WERI-Rb-1 (cell line): Measurements from ENCODE around the gene UBR7.
"Not testable (repeated sequence)": the region's sequence is repeated elsewhere in the genome, so short reads cannot be mapped to it uniquely, and the experiment has no call there.

Source experiments
- DNase-seq: peaks from one replicate; pipeline ENCODE4 v3.0.0-alpha.2; 2020
- H3K27ac ChIP-seq: fragments of 250-450 bp; sonication (Bioruptor Pico); 2 replicates; pipeline ENCODE4 v1.5.1; 2020; ENCODE audit warnings: mild to moderate bottlenecking, moderate library complexity
- H3K27me3 ChIP-seq: fragments of 250-450 bp; sonication (Bioruptor Pico); 2 replicates; pipeline ENCODE4 v1.5.1; 2021; ENCODE audit warnings: mild to moderate bottlenecking, low read depth, moderate library complexity; ENCODE audit not compliant: insufficient read depth, severe bottlenecking
- H3K36me3 ChIP-seq: fragments of 250-450 bp; sonication (Bioruptor Pico); 2 replicates; pipeline ENCODE4 v1.5.1; 2020; ENCODE audit warnings: mild to moderate bottlenecking, moderate library complexity
- H3K4me3 ChIP-seq: 2 replicates; pipeline ENCODE4 v1.5.1; 2011; ENCODE audit warnings: low read depth, mild to moderate bottlenecking, control low read depth, low read length
- H3K9me3 ChIP-seq: fragments of 250-450 bp; sonication (Bioruptor Pico); 2 replicates; pipeline ENCODE4 v1.5.1; 2021; ENCODE audit warnings: mild to moderate bottlenecking, moderate library complexity; ENCODE audit not compliant: severe bottlenecking
- TF ChIP-seq, protein P1 (sequence below): IDR thresholded peaks from 2 replicates; pipeline ENCODE4 v1.5.1; 2011; ENCODE audit warnings: low read depth, mild to moderate bottlenecking, control low read depth, inconsistent platforms, low read length

The UBR7 gene, protein sequence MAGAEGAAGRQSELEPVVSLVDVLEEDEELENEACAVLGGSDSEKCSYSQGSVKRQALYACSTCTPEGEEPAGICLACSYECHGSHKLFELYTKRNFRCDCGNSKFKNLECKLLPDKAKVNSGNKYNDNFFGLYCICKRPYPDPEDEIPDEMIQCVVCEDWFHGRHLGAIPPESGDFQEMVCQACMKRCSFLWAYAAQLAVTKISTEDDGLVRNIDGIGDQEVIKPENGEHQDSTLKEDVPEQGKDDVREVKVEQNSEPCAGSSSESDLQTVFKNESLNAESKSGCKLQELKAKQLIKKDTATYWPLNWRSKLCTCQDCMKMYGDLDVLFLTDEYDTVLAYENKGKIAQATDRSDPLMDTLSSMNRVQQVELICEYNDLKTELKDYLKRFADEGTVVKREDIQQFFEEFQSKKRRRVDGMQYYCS

DNA sequence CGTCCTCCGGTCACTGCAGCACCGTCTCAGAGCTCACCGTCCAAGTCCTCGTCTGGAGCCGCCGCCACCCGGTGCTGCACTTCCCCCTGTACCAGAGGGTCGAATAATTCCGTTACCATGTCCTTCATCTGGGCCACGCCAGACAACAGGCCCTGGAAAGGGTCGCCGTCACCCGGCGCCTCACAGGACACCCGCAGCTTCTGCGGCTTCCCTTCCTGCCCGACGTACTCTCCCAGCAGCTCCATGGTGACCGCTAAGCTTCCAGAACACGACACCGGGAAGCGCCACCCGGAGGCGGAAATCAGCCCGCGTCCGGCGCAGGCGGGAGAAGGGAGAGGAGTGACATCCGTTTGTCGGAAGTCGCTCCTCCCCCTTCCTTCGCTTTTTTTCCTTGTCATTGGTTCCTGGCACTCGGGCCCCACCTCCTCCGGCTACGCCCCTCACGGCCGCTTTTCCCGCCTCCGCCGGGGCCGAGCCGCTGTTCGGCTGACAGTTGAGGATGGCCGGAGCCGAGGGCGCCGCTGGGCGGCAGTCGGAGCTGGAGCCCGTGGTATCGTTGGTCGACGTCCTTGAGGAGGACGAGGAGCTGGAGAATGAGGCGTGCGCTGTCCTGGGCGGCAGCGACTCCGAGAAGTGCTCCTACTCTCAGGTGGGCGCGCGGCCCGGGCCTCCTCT lies at the start of gene UBR7, which contains the start of gene GON7:
UBR7 (plus strand) TSS at position 464 of the 675 bp plus-strand sequence; CDS start at position 500, 36 bp downstream.
GON7 (minus strand) TSS at position 273 of the 675 bp plus-strand sequence; CDS start at position 245, 28 bp downstream.
- no peaks in the 10 kb centered on the region for H3K27me3 ChIP-seq
- no peaks in the 10 kb centered on the region for H3K9me3 ChIP-seq
- peak; percentile 97 for DNase-seq
- TF ChIP-seq, protein P1, sequence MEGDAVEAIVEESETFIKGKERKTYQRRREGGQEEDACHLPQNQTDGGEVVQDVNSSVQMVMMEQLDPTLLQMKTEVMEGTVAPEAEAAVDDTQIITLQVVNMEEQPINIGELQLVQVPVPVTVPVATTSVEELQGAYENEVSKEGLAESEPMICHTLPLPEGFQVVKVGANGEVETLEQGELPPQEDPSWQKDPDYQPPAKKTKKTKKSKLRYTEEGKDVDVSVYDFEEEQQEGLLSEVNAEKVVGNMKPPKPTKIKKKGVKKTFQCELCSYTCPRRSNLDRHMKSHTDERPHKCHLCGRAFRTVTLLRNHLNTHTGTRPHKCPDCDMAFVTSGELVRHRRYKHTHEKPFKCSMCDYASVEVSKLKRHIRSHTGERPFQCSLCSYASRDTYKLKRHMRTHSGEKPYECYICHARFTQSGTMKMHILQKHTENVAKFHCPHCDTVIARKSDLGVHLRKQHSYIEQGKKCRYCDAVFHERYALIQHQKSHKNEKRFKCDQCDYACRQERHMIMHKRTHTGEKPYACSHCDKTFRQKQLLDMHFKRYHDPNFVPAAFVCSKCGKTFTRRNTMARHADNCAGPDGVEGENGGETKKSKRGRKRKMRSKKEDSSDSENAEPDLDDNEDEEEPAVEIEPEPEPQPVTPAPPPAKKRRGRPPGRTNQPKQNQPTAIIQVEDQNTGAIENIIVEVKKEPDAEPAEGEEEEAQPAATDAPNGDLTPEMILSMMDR: peak; percentile 32; the same call in 1 of the 2 replicates
- H3K27ac ChIP-seq: peak within 1 kb of the TSS; percentile 92
- H3K36me3 ChIP-seq: peaks cover 32% of the 10 kb centered on the region
- peak within 1 kb of the TSS; percentile 94 for H3K4me3 ChIP-seq

DNA sequence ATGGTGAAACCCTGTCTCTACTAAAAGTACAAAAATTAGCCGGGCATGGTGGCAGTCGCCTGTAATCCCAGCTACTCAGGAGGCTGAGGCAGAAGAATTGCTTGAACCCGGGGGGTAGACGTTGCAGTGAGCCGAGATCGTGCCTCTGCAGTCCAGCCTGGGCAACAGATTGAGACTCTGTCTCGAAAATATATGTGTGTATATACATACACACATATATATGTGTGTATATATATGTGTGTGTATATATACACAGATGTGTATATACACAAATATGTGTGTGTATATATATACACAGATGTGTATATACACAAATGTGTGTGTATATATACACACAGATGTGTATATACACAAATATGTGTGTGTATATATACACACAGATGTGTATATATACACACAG lies 48.7 kb upstream of the UBR7 start:
- H3K4me3 ChIP-seq, H3K27ac ChIP-seq, H3K36me3 ChIP-seq, H3K27me3 ChIP-seq, DNase-seq, H3K9me3 ChIP-seq: not testable (repeated sequence)

DNA sequence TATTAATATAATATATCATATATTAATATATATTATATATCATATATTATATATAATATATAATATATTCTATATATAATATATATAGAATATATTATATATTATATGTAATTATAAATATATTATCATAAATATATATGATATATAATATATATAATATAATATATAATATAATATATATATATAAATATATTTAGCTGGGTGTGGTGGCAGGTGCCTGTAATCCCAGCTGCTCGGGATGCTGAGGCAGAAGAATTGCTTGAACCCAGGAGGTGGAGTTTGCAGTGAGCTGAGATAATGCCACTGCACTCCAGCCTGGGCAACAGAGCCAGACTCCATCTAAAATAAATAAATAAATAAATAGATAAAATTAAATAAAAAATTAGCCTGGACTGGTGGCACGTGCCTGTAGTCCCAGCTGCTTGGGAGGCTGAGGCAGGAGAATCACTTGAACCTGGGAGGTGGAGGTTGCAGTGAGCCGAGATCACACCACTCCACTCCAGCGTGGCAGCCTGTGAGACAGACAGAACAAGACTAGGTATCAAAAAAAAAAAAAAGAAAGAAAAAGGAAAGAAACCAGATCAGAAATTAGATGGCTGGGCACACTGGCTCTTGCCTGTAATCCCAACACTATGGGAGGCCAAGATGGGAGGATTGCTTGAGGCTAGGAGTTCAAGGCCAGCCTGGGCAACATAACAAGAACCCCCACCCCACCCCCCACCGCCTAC lies 47.3 kb upstream of the UBR7 start:
- H3K9me3 ChIP-seq, DNase-seq: not testable (repeated sequence)

DNA sequence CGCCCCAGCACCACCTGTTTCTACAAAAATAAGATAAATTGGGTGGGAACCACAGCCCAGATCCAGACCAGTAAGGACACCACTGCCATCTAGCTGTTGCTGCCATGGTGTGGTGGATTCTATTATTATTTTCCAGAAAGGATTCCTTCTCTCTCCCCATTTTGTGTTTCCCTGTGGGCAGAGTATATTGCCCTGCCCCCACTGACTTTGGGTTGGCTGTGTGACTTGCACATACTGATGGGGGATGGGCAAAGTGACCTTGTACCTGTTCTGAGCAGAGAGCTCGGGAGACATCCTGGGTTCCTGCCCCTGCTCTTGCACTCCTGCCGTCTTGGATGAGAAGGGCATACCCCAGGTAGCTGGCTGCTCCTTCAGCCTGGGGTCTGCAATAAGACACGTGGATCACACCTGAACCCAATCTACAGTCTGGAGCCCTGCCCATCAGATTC lies 46.7 kb upstream of the UBR7 start:
- DNase-seq: peak; percentile 55

More for the DNA sequence above, 47.3 kb upstream of the UBR7 start:
- not testable (repeated sequence) for H3K36me3 ChIP-seq, H3K27me3 ChIP-seq, H3K4me3 ChIP-seq
- H3K27ac ChIP-seq: peak overlapping the region; percentile 24; the same call in 1 of the 2 replicates

DNA sequence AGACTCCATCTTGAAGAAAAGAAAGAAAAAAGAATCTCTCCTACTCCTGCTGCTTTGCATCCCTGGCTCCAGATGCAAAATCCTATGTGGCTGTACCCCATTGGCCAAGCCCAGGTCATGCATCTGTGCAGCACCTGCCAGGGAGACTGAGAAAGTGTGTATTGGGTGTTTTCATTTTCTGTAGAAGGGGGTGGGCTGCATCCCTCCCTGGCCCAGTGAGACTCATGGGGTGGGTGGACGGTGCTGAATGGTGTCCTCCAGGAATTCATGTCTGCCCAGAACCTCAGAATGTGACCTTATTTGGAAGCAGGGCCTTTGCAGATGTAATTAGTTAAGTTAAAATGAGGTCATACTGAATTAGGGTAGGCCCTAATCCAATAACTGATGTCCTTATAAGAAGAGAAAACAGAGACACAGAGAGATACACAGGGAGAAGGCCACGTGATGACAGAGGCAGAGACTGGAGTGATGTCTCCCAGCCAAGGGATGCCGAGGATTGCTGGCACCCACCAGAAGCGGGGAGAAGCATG lies 45.6 kb upstream of the UBR7 start:
- H3K4me3 ChIP-seq: no peak overlapping the region
- TF ChIP-seq, protein P1: no peak
- H3K27me3 ChIP-seq: no peaks in the 10 kb centered on the region
- DNase-seq: no peak
- no peaks in the 10 kb centered on the region for H3K9me3 ChIP-seq
- H3K36me3 ChIP-seq: no peaks in the 10 kb centered on the region
- no peak overlapping the region for H3K27ac ChIP-seq

More for the DNA sequence above, 46.7 kb upstream of the UBR7 start:
- Histone ChIP-seq H3K4me3 (no peak overlapping the region), H3K36me3 (no peaks in the 10 kb centered on the region), H3K27me3 (no peaks in the 10 kb centered on the region), H3K9me3 (no peaks in the 10 kb centered on the region), H3K27ac (no peak overlapping the region)
- TF ChIP-seq, protein P1: peak; percentile 47

DNA sequence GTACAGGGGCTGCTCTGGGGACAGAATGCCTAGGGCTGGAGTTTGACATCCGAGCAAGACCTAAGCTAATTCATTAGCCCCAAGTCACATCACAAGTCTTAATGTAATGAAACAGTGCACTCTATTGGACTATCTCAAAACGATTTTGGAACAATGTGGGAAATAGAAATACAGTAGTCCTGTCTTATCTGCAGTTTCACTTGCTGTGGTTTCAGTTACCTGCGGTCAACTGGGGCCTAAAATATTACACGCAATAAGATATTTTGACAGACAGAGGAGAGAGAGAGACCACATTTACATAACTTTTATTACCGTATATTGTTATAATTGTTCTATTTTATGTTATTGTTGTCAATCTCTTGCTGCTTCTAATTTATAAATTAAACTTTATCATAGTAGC lies 43.5 kb upstream of the UBR7 start:
- H3K27ac ChIP-seq: no peak overlapping the region
- H3K9me3 ChIP-seq: no peaks in the 10 kb centered on the region
- no peak overlapping the region for H3K4me3 ChIP-seq
- no peaks in the 10 kb centered on the region for H3K27me3 ChIP-seq
- no peaks in the 10 kb centered on the region for H3K36me3 ChIP-seq
- DNase-seq: no peak
- TF ChIP-seq, protein P1: no peak

DNA sequence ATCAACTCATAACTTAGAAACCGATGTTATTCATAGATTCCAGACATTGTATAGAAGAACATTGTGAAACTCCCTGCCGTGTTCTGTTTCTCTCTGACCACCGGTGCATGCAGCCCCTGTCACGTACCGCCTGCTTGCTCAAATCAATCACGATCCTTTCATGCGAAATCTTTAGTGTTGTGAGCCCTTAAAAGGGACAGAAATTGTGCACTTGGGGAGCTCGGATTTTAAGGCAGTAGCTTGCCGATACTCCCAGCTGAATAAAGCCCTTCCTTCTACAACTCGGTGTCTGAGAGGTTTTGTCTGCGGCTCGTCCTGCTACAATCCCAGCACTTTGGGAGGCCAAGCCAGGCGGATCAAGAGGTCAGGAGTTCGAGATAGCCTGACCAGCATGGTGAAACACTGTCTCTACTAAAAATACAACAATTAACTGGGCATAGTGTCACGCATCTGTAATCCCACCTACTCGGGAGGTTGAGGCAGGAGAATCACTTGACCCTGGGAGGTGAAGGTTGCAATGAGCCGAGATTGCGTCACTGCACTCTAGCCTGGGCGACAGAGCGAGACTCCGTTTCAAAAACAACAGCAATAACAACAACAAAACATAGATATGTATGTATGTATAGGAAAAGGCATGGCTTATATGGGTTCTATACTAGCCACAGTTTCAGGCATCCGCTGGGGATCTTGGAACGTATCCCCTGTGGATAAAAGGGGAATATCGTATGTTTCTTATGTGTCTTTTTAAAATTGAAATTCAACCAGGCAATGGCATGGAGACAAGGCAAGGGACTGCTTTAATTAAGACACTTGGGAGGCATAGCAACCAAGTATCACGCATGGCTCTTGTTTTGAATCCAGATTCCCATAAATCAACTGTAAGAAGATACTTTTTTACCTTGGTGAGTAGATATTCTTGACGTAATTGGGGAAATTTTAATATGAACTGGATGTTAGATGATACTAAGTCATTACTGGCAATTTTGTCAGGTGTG lies 41.5 kb upstream of the UBR7 start:
- H3K9me3 ChIP-seq, DNase-seq, H3K27ac ChIP-seq, H3K36me3 ChIP-seq, H3K27me3 ChIP-seq, H3K4me3 ChIP-seq: not testable (repeated sequence)

DNA sequence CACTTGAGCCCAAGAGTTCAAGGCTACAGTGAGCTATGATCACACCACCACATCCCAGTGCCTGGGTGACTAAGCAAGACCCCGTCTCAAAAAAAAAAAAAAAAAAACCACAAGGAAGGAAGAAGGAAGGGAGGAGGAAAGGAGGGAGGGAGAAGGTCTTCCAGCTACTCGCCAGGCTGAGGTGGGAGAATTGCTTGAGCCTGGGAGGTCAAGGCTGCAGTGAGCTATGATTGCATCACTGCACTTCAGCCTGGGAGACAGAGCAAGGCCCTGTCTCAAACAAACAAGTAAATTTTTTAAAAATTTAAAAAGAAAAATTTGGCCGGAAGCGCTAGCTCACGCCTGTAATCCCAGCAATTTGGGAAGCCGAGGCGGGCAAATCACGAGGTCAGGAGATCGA lies 38.4 kb upstream of the UBR7 start:
- not testable (repeated sequence) for H3K27ac ChIP-seq, H3K4me3 ChIP-seq, H3K9me3 ChIP-seq, H3K36me3 ChIP-seq, H3K27me3 ChIP-seq, DNase-seq

DNA sequence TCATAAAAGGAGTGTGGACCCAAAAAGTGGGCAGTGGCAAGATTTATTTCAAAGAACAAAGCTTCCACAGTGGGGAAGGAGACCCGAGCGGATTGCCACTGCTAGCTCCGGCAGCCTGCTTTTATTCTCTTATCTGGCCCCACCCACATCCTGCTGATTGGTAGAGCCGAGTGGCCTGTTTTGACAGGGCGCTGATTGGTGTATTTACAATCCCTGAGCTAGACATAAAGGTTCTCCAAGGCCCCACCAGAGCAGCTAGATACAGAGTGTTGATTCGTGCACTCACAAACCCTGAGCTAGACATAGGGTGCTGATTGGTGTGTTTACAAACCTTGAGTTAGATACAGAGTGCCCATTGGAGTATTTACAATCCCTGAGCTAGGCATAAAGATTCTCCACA lies 37.4 kb upstream of the UBR7 start:
- not testable (repeated sequence) for H3K36me3 ChIP-seq, H3K27me3 ChIP-seq, H3K27ac ChIP-seq, DNase-seq, H3K4me3 ChIP-seq, H3K9me3 ChIP-seq
